ENCODE data around the gene GRIK3.

GRIK3 gene

DNA sequence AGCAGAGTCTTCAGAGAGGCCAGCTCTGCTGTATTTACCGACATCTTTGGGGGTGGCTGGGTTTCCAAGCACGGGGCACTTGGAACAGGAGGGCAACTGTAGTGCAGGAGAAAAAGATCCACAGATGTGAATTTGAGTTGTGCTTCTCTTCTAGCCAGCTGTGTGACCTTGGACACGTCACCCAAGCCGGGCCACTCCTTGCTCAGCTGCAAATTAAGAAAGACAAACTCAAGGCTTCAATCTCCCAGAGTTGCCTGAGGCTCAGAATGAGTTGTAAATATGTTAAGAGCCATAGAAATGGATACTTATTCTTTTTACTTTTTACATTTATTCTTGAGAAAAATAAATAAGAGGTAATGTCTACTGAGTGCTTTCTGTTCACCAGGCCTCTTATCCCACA lies 24.3 kb downstream of the GRIK3 start:
- DNase-seq = no peak

GRCh38 chr1:37009521-37009920 lies 24.8 kb downstream of the GRIK3 start:
- DNase-seq = no peak

GRCh38 chr1:37006132-37006868 lies 28.0 kb downstream of the GRIK3 start:
- no peak for DNase-seq

DNA sequence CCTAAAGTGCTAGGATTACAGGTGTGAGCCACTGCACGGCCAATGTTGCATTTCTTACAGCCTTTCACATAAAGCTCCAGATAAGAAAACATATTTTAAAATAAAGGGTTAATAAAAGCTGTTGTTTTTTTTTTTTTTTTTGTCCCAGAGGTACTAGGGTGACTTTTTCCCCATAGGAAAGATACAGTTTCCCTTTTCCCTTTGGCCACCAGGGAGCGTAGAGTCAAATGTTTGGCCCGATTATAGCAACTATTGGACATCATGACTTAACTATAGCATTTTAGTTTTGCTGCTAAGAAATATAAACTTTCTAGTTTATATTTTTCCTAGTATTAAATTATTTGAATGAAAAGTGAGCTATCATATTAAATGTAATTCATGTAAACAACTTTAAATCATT lies 31.4 kb downstream of the GRIK3 start:
- no peak for DNase-seq

DNA sequence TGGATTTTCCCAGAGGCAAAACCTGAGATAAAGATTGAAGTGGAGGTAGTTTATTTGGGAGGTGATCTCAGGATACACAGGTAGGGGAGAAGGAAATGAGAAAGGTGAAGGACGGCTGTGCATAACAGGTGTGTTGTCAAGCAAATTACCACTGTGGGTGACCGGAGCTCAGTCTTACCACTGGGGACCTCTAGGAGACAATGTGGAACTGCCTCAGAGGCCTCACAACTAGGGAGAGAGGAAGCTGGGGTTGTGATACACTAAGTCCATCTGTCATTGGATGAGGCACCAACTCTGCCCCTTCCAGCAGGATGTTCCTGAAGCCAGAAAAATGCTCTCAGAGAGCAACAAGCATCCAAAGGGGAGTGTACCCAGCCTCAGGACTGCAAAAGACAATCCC lies 32.6 kb downstream of the GRIK3 start:
- DNase-seq = no peak

DNA sequence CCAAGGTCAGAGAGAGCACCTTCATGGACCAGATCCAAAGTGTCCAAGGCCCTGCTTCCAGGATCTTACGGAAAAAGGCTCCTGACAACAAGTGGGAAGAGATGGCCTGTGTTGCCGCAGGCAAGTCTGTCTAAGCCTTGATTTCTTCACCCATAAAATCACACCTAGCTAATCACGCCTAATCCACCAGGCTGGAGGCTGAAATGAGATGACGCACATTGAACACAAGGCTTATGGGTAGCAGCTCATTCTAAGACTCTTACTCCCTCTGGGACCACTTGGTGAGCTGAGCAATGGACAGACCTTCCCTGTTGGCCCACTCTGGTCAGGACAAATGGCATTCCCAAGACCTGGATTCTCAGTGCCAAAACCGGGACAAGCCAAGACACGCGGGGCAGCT lies 38.2 kb downstream of the GRIK3 start:
- DNase-seq = no peak

DNA sequence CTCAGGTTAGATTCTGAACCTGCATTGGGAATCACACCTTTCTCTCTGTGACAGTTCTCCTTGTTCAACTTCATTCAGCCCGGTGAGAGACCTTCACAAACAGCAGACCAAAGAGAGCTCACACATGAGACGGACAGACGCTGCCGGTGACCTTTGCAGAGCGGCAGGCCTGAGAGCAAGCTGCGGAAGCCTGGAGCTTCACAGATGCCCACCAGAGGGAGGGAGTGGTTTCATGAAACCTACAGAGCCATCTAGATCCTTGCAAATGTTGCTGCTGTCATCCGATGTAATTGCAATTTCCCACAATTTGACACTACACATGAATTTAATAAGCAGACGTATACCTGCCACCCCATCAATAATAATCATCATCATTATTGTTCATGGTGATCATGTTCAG lies 39.4 kb downstream of the GRIK3 start:
- DNase-seq = no peak

GRCh38 chr1:36994294-36994693 lies 40.0 kb downstream of the GRIK3 start:
- no peak for DNase-seq

DNA sequence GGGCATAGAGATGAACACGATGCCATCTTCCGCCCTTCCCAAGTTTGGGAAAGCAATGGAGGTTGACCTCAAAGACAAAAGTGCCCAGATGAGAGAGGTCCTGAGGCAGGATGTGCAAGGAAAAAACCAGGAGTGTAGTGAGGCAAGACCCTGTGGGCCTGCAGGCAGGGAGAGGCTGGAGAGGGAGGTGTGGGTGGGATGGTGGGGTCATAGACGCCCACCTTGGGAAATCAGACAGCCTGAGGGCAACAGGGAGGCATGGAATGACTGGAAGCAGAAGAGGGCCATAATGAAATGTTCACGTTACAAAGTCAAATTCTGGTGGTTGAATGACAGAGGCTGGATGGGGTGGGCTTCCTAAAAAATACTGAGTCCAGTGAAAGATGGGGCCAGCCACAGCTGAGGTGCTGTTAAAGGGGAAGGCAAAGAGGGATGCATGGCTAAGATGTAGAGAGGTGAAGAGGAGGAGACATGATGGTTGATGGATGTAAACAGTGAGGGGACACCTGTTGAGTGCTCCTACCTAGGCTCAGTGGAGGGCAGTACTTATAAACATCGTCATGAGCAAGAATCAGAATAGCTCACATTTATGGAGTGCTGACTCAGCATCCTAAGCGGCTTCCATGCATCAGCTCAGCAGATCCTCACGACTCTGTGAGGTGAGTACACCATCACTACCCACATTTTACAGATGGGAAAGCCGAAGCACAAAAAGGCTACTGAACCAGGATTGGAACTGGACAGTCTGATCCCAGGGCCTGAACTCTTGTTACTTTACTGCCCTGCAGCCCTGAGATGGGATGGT lies 42.0 kb downstream of the GRIK3 start:
- DNase-seq = no peak

DNA sequence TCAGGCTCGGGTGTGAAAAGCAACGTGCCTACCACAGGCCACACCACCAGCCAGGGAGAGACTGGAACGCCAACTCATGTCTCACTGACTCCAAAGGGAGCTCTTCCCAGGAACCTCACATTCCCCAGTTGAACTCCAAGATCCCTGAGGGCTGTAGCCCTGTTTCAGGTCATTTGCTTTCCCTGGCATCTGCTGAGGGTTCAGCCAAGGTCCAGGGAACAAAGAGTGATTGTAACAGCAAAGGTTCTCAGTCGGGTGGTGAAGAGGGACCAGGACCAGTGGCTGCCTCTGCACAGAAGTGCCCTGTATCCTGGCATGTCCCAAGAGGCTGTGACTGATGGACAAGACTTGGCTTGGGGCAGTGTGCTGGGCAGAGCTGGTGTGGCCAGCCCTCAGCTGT lies 42.8 kb downstream of the GRIK3 start:
- DNase-seq = no peak

DNA sequence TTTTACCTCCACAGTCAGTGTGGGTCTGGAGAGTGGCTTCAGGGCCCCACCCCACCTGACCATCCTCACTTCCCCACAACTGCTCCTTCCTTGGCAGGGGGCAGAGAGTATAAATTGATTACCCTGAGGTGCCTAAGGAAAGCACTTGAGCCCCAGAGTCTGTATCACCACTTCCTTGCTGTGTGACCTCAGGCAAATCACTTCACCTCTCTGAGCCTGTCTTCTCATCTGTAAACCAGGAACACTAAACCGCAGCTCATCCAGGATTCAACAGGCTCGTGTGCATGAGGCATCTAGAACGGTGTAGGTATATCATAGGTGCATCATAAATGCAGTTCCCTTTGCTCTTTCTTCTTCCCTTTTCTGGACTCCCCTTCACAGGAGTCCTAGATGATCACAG lies 43.4 kb downstream of the GRIK3 start:
- DNase-seq = no peak

DNA sequence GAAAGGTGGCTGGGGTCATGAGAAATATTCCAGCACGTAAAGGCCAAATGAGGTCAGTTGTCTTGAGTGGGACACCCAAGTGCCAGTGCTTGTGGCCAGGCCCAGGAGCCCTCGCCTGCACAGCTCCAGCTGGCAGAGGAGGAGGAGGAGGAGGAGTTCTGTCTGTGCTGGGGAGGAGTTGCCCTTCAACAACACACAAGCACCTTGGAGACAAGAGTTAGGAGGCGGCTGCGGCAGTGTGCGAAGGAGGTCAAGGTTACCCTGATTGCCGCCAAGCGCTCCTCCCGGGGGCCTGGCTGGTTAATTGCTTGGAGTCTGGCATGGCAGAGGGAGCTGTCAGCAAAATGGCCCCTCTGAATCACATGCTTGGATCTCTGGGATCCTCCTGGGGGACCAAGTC lies 45.1 kb downstream of the GRIK3 start:
- DNase-seq = no peak

GRCh38 chr1:36988741-36989193 lies 45.5 kb downstream of the GRIK3 start:
- DNase-seq = no peak

DNA sequence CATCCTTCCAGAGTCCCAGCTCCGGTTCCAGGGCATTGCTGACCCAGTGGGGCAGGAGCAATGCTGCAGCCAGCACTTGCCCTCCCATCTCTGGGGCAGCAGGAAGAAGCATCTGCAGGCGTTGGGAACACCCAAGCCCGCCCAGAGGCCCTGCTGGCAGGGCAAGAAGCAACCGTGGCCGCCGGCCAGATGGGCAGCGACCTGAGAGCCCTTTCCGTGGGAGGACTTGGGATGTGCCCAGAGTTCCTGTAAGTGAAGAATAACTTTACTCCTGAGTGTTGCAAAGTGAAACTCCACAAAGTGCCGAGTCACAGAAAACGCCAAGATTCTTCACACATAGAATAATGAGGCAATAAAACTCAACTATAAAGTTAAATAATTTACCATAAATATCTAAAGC lies 46.0 kb downstream of the GRIK3 start:
- no peak for DNase-seq

DNA sequence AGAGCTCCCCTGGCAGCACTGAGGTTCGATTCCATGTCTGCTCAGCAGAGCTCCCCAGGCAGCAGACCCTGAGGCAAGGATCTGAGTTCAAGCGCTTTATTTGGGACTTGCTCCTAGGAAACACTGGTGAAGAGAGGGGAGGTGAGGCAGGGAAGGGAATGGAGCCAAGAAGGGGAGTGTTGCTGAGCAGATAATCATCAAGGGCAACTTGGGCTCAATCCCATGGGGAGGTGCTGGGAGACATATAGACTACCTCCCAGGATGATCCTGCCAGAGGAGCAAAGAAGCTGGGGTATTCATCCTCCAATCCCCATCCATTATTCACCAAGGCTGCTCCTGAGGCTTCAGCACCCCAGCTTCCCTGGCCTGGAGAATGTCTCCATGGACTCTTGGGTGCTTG lies 47.0 kb downstream of the GRIK3 start:
- no peak for DNase-seq

DNA sequence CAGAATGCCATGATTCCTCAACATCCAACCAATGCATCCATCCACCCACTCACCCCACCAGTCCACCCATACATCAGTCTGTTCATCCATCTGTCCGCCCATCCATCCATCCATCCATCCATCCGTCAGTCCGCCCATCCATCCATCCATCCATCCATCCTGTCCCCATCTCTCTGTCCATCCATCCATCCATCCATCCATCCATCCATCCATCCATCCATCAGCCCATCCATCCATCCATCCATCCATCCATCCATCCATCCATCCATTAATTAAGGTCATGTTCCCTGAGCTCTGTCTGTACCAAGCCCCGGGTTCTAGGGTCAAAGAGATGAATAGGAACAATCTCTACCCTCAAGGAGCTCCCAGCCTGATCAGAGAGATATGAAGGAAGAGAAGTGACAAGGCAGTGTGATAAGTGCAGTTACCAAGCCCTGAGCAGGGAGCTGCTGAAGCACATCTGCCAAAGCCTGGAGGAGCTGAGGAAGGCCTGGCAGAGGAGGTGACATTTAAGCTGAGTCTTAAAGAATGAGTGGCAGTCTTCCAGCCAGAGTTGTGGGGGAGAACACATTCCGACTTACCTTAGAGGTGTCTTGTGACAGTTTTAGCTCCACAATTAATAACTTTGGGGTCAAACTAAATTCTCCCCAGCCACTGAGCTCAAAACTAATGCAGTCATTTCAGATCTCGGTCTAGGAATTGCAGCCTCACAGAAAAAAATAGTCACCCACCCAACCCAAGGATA lies 47.9 kb downstream of the GRIK3 start:
- DNase-seq = no peak

DNA sequence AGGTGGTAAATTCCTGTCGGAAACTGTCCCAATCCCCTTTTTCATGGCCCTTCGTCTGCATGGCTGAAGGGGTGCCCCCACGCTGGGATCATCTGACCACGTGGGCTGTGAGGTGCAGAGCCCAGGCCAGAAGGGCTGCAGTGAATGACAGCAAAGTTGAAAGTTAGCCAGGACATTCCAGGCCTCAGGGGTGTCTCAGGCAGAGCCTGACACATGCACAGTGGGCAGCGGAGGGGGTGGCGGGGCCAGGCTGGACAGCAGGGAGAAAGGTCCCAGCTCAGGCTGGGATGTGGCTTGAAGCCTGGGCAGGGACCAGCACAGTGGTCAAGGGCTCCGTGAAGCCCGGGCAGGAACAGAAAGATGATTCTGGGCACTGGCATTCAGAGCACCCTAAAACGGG lies 49.6 kb downstream of the GRIK3 start:
- no peak for DNase-seq

DNA sequence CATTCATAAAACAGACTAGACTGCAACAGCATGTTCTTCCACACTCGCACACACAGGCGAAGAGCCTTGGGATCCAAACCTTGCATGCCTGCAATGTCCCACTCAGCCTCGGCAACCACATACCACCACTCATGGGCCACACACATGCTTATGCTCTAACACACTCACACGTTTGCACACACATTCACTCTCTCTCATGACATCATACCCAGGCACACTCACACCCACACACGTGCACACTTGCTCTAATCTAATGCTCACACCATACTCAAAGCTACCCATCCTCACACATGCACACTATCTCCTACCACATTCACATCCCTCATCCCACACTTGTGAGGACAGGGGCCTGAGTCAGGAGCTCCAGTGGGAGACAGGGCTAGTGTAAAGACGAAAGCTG lies 50.3 kb downstream of the GRIK3 start:
- DNase-seq = no peak

DNA sequence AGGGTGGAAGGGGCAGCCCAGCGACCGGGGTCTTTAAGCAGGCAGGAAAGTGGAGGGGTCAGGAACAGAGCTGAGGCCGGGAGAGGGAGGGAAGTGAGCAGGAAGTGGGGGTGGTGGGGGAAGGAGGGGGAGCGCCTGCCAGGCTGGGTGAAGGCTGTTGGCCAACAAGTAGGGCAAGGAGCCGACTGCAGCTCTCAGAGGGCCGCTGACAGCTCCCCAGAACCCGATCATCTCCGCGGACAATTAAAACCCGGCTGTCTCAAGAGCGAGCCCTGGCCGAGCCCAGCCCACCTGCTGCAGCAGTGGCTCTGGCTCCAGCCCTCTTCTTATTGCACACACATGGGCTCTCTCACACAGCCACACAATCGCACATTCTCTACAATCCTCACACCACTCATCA lies 51.6 kb downstream of the GRIK3 start:
- DNase-seq = no peak

DNA sequence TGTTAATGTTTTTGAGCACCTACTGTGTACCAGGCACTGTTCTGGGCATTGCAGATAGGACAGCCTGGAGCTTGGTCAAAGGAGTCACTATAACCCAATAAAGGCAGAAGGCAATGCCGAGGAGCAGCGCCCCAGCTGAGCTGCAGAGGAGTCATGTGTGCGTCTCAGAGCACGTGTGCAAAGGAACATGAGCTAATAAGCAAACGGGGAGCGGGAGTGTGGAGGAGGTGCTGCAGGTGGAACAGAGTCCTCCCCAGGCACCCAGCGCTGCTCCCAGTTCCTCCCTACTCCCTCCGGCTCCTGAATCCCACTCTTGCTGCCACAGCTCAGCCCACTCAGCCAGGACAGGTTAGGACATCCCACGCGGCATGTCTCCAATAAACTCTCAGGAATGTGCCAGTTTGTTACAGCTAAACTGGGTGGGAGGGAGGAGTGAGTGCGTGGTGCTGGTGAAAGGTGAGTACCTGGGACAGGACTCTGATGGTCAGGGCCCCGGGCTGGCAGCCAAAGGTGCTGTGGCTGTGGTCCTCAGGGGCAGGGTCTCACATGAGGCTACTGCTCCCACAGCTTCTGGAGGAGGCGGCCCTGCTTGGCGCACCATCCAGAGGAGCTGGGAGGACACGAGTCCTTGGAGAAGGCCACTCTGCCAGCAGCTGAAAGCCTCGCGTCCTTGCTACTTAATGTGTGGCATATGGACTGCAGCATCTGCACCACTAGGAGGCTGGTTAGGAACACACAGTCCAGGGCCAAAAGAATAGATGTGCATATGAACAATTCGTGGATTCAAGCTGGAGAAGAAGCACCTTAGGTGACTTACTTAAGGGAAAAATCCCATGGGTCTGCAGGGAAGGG lies 52.3 kb downstream of the GRIK3 start:
- no peak for DNase-seq

DNA sequence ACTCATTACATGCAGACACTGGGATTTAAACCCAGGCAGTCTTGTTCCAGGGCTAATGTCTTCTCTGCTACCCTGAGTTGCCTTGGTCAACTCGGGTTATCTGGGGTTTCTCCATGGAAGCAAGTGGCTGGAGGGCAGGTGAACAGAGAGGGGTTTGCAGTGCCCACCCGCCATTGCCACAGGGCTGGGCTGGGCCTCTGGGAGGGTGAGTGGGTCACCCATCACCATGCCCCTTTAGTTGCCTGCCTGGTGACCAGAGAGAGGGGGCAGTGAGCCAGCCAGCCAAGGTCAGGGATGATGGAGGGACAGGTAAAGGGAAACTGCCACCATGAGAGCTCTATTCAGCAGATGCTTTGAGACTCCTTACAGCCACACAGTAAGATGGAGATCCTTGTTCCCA lies 53.2 kb downstream of the GRIK3 start:
- DNase-seq = no peak

- DNase-seq = no peak
These were observed 56.4 kb downstream of the GRIK3 start for GRCh38 chr1:36977731-36978406.

All from activated CD4-positive, alpha-beta T cell treated with anti-CD3 and anti-CD28 coated beads, Interleukin-2, amount 50 U/mL, for 1 hour (primary cell).